Body of pancreas (tissue), 4 donors: ENCODE results near the gene LETMD1. TPM values are rescaled to one million over a fixed set of nuclear protein-coding genes. Genes with fewer than 3 reads are reported as not detected.

Experiments
- ATAC-seq: fragments of 150-250 bp; one replicate; pipeline ENCODE4 v1.9.1; 2016
- DNase-seq, 4 donors: peaks; one replicate each; pipeline ENCODE4 v3.0.0-alpha.2; 2019
- H3K27ac ChIP-seq, 4 donors: fragments of 200-600 bp; sonication (generic); 1 replicate in 3 of 4; 2 replicates in 1 of 4; pipeline versions ENCODE4 v1.5.1 to v1.6.1; 2016 to 2019; ENCODE audit warnings: mild to moderate bottlenecking in 1 of 4, mixed read lengths in 1 of 4, moderate library complexity in 1 of 4
- H3K27me3 ChIP-seq, 2 donors: fragments of 200-600 bp; sonication (generic); one replicate each; pipeline ENCODE4 v1.6.0; 2016; ENCODE audit warnings: mild to moderate bottlenecking in 1 of 2
- H3K36me3 ChIP-seq, 2 donors: fragments of 200-600 bp; sonication (generic); replicated peaks in 1 of 2; 2 replicates each; pipeline ENCODE4 v1.5.1; 2016; ENCODE audit warnings: low read depth in 2 of 2; ENCODE audit not compliant: insufficient read depth in 1 of 2
- H3K4me1 ChIP-seq: fragments of 200-600 bp; sonication (generic); one replicate; pipeline ENCODE4 v1.6.0; 2016
- H3K4me3 ChIP-seq, 2 donors: fragments of 200-600 bp; sonication (generic); 1 replicate in 1 of 2; 2 replicates in 1 of 2; pipeline ENCODE4 v1.5.1; 2016 to 2019
- H3K9me3 ChIP-seq, 3 donors: fragments of 200-600 bp; sonication (generic); 1 replicate in 2 of 3; 2 replicates in 1 of 3; pipeline ENCODE4 v1.5.1; 2016
- POLR2A ChIP-seq, 3 donors: fragments of 450-650 bp; IDR thresholded peaks; one replicate each; pipeline ENCODE4 v1.6.1; 2016; ENCODE audit warnings: antibody characterized with exemption in 3 of 3, mild to moderate bottlenecking in 2 of 3
- WGBS, 2 donors: methylation state at CpG; one replicate each; pipeline ENCODE4 v1.1.5; 2017; 5-methylcytosine and 5-hydroxymethylcytosine counted together
- intact Hi-C: fragments of 100-400 bp; cut with DNase I; formaldehyde crosslinking; loops from one replicate; pipeline ENCODE4 v1.15.1; 2023
- total RNA-seq, 2 donors: library from RNA; depleted of rRNA; stranded (reverse); fragments of >200 nt; gene quantifications; one replicate each; pipeline ENCODE4 v1.1.0, GENCODE V29; 2016
- TF ChIP-seq, protein P1 (sequence below), 7 experiments: fragments of 450-650 bp in 4 of 7; fragments of 200-600 bp in 3 of 7; sonication (generic) in 3 of 7; IDR thresholded peaks; one replicate each; pipeline ENCODE4 v1.5.1; 2016 to 2019; ENCODE audit warnings: antibody characterized with exemption in 7 of 7

Gene LETMD1
- total RNA-seq, 2 donors from 2014 or later, result 57.4 to 71.6 TPM

DNA sequence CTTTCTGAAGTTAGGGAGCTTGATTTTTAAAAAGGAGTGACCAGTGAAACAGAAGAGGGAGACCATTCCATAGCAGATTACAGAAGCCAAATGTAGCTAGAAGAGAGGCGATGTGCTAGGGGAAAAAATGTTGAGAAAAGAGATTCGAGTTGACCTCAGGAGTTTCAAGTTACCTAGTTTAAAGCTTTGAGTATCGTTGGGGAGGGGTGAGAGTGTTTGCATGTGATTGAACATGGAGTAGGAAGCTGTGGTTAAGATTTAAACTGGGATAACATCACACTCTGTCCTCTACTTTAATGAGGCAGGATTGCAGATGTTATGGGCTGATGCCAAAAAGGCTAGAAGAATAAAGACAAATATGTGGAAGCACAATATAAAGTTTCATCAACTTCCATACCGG is 3.7 kb downstream of the LETMD1 start:
- intact Hi-C loops, result no loop called here
- H3K36me3 ChIP-seq, result peaks cover 5 to 15% of the 10 kb centered on the region in 2 donors
- WGBS, 2 donors, result 58 to 79% methylated on average over 4 of the region's 4 CpGs
- peaks cover 17% of the 10 kb centered on the region for H3K4me1 ChIP-seq
- DNase-seq (no peak), ATAC-seq (no peak)
- H3K27ac ChIP-seq, result no peak overlapping the region
- no peak overlapping the region for H3K4me3 ChIP-seq
- no peaks in the 10 kb centered on the region for H3K27me3 ChIP-seq
- no peaks in the 10 kb centered on the region for H3K9me3 ChIP-seq
- TF ChIP-seq POLR2A (IDR thresholded peaks at IDR 0.05), result no peak

DNA sequence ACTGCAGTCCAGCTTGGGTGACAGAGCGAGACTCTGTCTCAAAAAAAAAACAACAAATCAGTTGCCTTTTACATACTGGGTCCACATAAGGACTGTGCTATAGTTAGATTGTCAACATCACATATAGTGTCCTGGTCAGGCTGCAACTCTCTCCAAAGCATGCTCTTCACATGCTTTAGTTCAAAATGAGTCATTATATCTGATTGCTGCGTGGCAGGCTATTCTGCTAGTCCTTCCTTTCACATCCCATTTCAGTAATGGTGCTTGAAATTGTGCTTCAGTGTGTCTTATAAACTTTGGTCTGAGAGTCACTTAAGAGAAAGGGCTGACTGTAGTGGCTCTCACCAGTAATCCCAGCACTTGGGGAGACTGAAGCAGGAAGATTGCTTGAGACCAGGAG is 6.9 kb downstream of the LETMD1 start:
- Histone ChIP-seq H3K36me3 (peaks cover 18 to 38% of the 10 kb centered on the region in 2 donors), H3K27ac (no peak overlapping the region), H3K9me3 (no peaks in the 10 kb centered on the region), H3K27me3 (no peaks in the 10 kb centered on the region), H3K4me3 (no peak overlapping the region), H3K4me1 (no peaks in the 10 kb centered on the region)
- ATAC-seq, result no peak
- intact Hi-C loops, result no loop called here
- no peak for DNase-seq
- 90 to 94% methylated on average over 2 of the region's 2 CpGs for WGBS, 2 donors
- TF ChIP-seq, protein P1, sequence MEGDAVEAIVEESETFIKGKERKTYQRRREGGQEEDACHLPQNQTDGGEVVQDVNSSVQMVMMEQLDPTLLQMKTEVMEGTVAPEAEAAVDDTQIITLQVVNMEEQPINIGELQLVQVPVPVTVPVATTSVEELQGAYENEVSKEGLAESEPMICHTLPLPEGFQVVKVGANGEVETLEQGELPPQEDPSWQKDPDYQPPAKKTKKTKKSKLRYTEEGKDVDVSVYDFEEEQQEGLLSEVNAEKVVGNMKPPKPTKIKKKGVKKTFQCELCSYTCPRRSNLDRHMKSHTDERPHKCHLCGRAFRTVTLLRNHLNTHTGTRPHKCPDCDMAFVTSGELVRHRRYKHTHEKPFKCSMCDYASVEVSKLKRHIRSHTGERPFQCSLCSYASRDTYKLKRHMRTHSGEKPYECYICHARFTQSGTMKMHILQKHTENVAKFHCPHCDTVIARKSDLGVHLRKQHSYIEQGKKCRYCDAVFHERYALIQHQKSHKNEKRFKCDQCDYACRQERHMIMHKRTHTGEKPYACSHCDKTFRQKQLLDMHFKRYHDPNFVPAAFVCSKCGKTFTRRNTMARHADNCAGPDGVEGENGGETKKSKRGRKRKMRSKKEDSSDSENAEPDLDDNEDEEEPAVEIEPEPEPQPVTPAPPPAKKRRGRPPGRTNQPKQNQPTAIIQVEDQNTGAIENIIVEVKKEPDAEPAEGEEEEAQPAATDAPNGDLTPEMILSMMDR (IDR thresholded peaks at IDR 0.05), result no peak
- no peak for TF ChIP-seq POLR2A (IDR thresholded peaks at IDR 0.05)

DNA sequence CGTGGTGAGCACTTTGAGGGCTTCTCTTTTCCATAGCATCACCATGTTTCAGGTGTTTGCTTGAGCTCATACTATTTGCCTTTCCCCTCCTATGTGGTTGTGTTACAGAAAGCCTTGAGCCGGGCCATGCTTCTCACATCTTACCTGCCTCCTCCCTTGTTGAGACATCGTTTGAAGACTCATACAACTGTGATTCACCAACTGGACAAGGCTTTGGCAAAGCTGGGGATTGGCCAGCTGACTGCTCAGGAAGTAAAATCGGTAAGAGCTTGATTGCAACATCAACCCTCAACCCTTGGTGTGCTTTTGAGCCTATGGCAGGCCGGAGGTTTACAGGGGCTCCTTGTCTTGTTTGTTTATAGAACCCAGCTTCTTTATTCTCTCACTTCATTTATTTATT is 8.1 kb downstream of the LETMD1 start:
- no peak for ATAC-seq
- H3K27ac ChIP-seq, result no peak overlapping the region
- intact Hi-C loops, result no loop called here
- no peaks in the 10 kb centered on the region for H3K27me3 ChIP-seq
- peak in 1 of 4 donors; percentile 25 for DNase-seq
- H3K36me3 ChIP-seq, result peaks cover 18 to 42% of the 10 kb centered on the region in 2 donors
- no peaks in the 10 kb centered on the region for H3K4me1 ChIP-seq
- no peak for TF ChIP-seq POLR2A (IDR thresholded peaks at IDR 0.05)
- TF ChIP-seq, protein P1 (IDR thresholded peaks at IDR 0.05), result no peak
- H3K4me3 ChIP-seq, result no peak overlapping the region
- WGBS, 2 donors, result 76 to 84% methylated on average over 5 of the region's 5 CpGs
- no peaks in the 10 kb centered on the region for H3K9me3 ChIP-seq

DNA sequence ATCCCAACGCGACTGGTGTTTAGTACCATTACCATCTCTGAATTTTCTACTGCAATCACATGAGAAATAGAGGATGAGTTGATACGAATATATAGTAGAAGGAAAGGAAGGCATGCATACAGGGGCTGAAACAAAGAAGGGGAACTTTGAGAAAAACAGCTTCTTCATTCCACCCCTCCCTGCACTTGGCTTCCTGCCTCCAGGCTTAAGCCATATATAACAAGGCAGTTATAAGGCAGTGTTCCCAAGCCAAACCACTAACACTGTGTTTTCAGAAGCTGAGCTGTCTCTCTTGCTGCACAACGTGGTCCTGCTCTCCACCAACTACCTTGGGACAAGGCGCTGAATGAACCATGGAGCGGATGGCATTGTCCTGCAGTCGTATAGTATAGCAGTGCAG is 11.0 kb downstream of the LETMD1 start:
- Histone ChIP-seq H3K27ac (no peak overlapping the region), H3K4me1 (no peaks in the 10 kb centered on the region), H3K27me3 (no peaks in the 10 kb centered on the region), H3K9me3 (no peaks in the 10 kb centered on the region), H3K36me3 (peaks cover 18 to 37% of the 10 kb centered on the region in 2 donors), H3K4me3 (no peak overlapping the region)
- TF ChIP-seq POLR2A (IDR thresholded peaks at IDR 0.05), result no peak
- TF ChIP-seq, protein P1 (IDR thresholded peaks at IDR 0.05), result no peak
- ATAC-seq (no peak), DNase-seq (no peak)
- intact Hi-C loops, result no loop called here
- 82 to 90% methylated on average over 5 to 7 of the region's 7 CpGs for WGBS, 2 donors

DNA sequence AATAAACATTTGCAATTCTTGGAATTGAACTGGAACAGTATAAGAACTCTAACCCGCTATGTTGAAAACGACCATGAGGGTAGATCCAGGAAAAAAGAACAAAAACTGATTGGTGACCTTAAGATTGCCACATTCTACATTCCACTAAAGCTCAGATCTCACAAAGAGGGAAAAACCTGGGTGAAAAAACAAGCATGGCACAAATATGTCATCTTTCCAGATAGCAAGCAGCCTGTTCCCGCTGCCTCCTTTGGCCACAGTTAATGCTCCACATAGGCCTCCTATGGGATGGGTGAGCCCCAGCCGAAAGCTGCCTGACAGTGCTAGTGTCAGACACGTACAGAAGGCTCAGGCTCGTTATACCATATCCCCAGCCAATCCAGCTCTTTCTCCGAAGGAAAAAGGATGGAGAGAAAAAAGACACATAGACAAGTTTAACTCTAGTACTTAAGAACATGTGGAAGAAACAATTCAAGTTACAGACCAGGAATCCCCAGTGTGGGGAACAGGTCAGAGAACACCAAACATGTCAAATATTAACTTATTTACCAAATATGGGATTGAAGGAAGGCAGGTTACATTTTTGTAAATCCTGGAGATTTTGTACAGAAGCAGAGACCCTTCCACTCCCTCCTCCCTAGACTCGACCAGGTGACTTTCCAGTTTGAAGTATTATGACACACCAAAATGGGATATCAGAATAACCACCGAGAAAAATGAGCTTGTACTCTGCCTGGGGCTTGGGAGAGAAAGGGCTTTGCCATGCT is 14.7 kb downstream of the LETMD1 start:
- H3K36me3 ChIP-seq, result peaks cover 9 to 32% of the 10 kb centered on the region in 2 donors
- peak overlapping the region in 1 of 4 donors; percentile 18 for H3K27ac ChIP-seq

More for the DNA sequence above, 14.7 kb downstream of the LETMD1 start:
- Histone ChIP-seq H3K27me3 (no peaks in the 10 kb centered on the region), H3K4me1 (peaks cover 8% of the 10 kb centered on the region), H3K4me3 (no peak overlapping the region), H3K9me3 (no peaks in the 10 kb centered on the region)
- TF ChIP-seq, protein P1 (IDR thresholded peaks at IDR 0.05), result no peak
- TF ChIP-seq POLR2A (IDR thresholded peaks at IDR 0.05), result no peak
- DNase-seq, result no peak
- WGBS, 2 donors, result 59 to 64% methylated on average over 9 of the region's 9 CpGs
- intact Hi-C loops, result no loop called here
- ATAC-seq, result no peak
